Measurements from ENCODE around the gene FRMPD3. TPM values are rescaled to one million over a fixed set of nuclear protein-coding genes. Genes with fewer than 3 reads are reported as not detected.

Gene FRMPD3
- total and polyA plus RNA-seq, 2 donors from 2014 or later, result 0.25 TPM; not detected in 1

DNA sequence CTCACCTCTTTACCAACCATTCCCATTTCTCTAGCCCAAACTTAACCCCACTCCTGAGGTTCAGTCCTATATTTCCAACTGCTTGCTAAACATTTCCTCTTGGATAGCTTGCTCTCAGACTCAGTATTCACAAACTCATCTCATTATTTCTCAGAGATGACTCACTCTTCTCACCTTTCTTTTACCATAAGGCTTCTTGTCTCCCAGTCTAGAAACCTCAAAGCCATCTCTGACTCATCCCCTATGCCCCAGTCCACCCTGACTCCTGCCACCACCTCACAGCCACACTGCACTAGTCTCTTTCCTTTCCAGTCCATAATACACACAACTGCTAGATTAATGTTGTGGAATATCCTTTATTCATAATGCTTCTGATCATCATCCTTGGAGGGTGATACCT is 4.8 kb downstream of the FRMPD3 start:
- no peak overlapping the region for H3K9ac ChIP-seq (ENCODE audit: low read length in 3 of 3)
- H3K27me3 ChIP-seq (ENCODE audit: control insufficient read depth, insufficient read depth, low read length), result peaks cover 4% of the 10 kb centered on the region
- intact Hi-C loops (cut with DNase I), result no loop called here
- DNase-seq (no peak), FAIRE-seq (no peak)
- TF ChIP-seq, protein P1, sequence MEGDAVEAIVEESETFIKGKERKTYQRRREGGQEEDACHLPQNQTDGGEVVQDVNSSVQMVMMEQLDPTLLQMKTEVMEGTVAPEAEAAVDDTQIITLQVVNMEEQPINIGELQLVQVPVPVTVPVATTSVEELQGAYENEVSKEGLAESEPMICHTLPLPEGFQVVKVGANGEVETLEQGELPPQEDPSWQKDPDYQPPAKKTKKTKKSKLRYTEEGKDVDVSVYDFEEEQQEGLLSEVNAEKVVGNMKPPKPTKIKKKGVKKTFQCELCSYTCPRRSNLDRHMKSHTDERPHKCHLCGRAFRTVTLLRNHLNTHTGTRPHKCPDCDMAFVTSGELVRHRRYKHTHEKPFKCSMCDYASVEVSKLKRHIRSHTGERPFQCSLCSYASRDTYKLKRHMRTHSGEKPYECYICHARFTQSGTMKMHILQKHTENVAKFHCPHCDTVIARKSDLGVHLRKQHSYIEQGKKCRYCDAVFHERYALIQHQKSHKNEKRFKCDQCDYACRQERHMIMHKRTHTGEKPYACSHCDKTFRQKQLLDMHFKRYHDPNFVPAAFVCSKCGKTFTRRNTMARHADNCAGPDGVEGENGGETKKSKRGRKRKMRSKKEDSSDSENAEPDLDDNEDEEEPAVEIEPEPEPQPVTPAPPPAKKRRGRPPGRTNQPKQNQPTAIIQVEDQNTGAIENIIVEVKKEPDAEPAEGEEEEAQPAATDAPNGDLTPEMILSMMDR (IDR thresholded peaks at IDR 0.05; ENCODE audit: borderline replicate concordance, extremely low read depth, insufficient read depth), result no peak
- no peaks in the 10 kb centered on the region for H3K9me3 ChIP-seq (ENCODE audit: control insufficient read depth in 2 of 3, insufficient read depth in 1 of 3, low read length in 3 of 3)
- no peaks in the 10 kb centered on the region for H3K36me3 ChIP-seq (ENCODE audit: control insufficient read depth in 2 of 3, insufficient read depth in 3 of 3, low read length in 3 of 3)
- no peak overlapping the region for H3K4me3 ChIP-seq (ENCODE audit: low read length in 3 of 3)
- no peaks in the 10 kb centered on the region for H3K4me1 ChIP-seq (ENCODE audit: control insufficient read depth in 2 of 3, insufficient read depth in 2 of 3, low read depth in 1 of 3, low read length in 3 of 3)
- H3K27ac ChIP-seq (ENCODE audit: low read depth in 2 of 2, low read length in 2 of 2), result no peak overlapping the region

DNA sequence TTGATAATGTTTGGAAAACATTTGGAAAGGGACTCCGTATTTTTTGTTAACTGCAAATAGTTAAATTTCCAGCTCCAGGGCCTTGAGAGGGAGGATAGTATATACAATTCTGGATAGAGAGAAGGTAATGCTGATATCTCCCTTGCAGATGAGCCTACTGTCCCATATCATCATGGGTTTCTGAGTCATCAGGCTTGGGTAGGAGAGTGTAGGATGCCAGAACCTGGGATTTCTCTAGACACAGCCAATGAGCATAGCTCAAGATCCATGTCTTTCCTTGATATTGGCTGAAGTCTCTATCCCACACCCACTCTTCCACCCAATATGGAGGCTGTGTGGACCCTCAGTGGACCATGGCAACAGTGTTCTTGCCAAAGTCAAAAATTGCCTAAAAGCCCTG is 7.8 kb downstream of the FRMPD3 start:
- intact Hi-C loops (cut with DNase I), result no loop called here

DNA sequence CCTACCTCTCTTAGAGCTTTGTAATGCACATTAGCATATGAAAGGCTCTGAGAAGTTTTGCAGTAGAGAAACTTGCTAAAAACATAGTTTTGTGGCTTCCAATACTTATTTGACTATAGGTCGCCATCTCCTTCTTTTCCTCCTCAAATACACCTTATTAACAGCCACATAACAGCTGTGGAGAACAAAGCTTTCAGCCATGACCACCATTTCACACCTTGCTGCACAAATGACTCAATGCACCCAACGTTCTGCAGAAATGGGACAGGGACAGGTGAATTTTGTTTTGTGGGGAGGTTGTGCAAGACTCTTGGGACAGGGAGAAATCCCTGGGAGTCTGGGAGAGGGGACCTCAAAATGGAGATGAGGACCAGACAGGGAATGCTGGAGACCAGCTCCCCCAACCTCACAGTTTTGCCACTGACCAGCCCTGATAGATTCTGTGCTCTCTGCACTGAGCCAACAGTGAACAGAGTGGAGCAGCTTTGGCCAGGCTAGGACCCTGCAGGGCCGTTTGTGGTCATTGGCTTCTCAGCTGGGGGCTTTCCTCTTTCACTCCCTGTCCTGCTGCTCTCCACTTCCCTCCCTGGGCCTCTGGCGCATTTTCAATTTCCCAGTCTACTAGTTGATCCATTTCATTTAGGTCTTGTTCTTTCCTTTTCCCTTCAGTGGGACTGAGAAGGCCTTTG is 16.6 kb downstream of the FRMPD3 start:
- Histone ChIP-seq H3K9ac (ENCODE audit: low read length in 3 of 3) (no peak overlapping the region), H3K36me3 (ENCODE audit: control insufficient read depth in 2 of 3, insufficient read depth in 3 of 3, low read length in 3 of 3) (no peaks in the 10 kb centered on the region), H3K27ac (ENCODE audit: low read depth in 2 of 2, low read length in 2 of 2) (no peak overlapping the region), H3K27me3 (ENCODE audit: control insufficient read depth, insufficient read depth, low read length) (no peaks in the 10 kb centered on the region), H3K4me3 (ENCODE audit: low read length in 3 of 3) (no peak overlapping the region), H3K4me1 (ENCODE audit: control insufficient read depth in 2 of 3, insufficient read depth in 2 of 3, low read depth in 1 of 3, low read length in 3 of 3) (no peaks in the 10 kb centered on the region), H3K9me3 (ENCODE audit: control insufficient read depth in 2 of 3, insufficient read depth in 1 of 3, low read length in 3 of 3) (no peaks in the 10 kb centered on the region)
- no peak for DNase-seq
- no peak for FAIRE-seq
- intact Hi-C loops (cut with DNase I), result no loop called here
- TF ChIP-seq, protein P1 (IDR thresholded peaks at IDR 0.05; ENCODE audit: borderline replicate concordance, extremely low read depth, insufficient read depth), result no peak

More for the DNA sequence above, 7.8 kb downstream of the FRMPD3 start:
- Histone ChIP-seq H3K9ac (ENCODE audit: low read length in 3 of 3) (no peak overlapping the region), H3K4me3 (ENCODE audit: low read length in 3 of 3) (no peak overlapping the region), H3K27ac (ENCODE audit: low read depth in 2 of 2, low read length in 2 of 2) (no peak overlapping the region), H3K27me3 (ENCODE audit: control insufficient read depth, insufficient read depth, low read length) (peaks cover 4% of the 10 kb centered on the region), H3K4me1 (ENCODE audit: control insufficient read depth in 2 of 3, insufficient read depth in 2 of 3, low read depth in 1 of 3, low read length in 3 of 3) (no peaks in the 10 kb centered on the region), H3K36me3 (ENCODE audit: control insufficient read depth in 2 of 3, insufficient read depth in 3 of 3, low read length in 3 of 3) (no peaks in the 10 kb centered on the region), H3K9me3 (ENCODE audit: control insufficient read depth in 2 of 3, insufficient read depth in 1 of 3, low read length in 3 of 3) (no peaks in the 10 kb centered on the region)
- TF ChIP-seq, protein P1 (IDR thresholded peaks at IDR 0.05; ENCODE audit: borderline replicate concordance, extremely low read depth, insufficient read depth), result no peak
- DNase-seq (no peak), FAIRE-seq (no peak)

DNA sequence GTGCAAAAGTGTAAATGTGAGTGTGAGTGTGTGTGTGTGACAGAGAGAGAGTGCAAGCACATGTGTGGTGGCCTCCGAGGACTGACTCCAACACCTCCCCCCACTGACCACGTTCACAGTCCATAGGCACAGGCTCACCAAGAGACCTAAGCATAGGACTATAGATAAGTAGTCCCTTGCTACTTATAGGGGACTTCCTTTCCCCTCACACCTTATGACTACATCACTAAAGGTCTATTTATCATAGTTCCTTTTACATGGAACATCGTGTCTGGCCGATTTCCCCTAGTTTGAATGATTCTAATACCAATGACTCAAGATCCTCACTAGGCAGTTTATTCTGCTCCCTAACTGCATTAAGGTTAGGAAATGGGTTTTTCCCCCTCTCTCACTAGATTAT is 17.8 kb downstream of the FRMPD3 start:
- Histone ChIP-seq H3K9me3 (ENCODE audit: control insufficient read depth in 2 of 3, insufficient read depth in 1 of 3, low read length in 3 of 3) (no peaks in the 10 kb centered on the region), H3K27ac (ENCODE audit: low read depth in 2 of 2, low read length in 2 of 2) (no peak overlapping the region), H3K9ac (ENCODE audit: low read length in 3 of 3) (no peak overlapping the region), H3K4me1 (ENCODE audit: control insufficient read depth in 2 of 3, insufficient read depth in 2 of 3, low read depth in 1 of 3, low read length in 3 of 3) (no peaks in the 10 kb centered on the region), H3K36me3 (ENCODE audit: control insufficient read depth in 2 of 3, insufficient read depth in 3 of 3, low read length in 3 of 3) (no peaks in the 10 kb centered on the region), H3K4me3 (ENCODE audit: low read length in 3 of 3) (no peak overlapping the region), H3K27me3 (ENCODE audit: control insufficient read depth, insufficient read depth, low read length) (no peaks in the 10 kb centered on the region)
- TF ChIP-seq, protein P1 (IDR thresholded peaks at IDR 0.05; ENCODE audit: borderline replicate concordance, extremely low read depth, insufficient read depth), result no peak
- intact Hi-C loops (cut with DNase I), result no loop called here
- DNase-seq, result no peak
- no peak for FAIRE-seq
